Right lobe of liver (tissue), 6 donors: ENCODE results near the gene TRIM63. TPM values are rescaled to one million over a fixed set of nuclear protein-coding genes. Genes with fewer than 3 reads are reported as not detected.
A peak's percentile ranks its signal among the peaks of the same experiment; 100 is the strongest.

Experiments used
- ATAC-seq, 4 donors: fragments of 200-7000 bp; cut with Tn5 transposase; one replicate each; pipeline ENCODE4 v1.9.1; 2020; ENCODE audit warnings: mild to moderate bottlenecking in 4 of 4, moderate library complexity in 4 of 4
- DNase-seq, 3 donors: peaks; one replicate each; pipeline ENCODE4 v3.0.0-alpha.2; 2020
- H3K27ac ChIP-seq, 3 donors: fragments of 200-600 bp; one replicate each; pipeline ENCODE4 v1.8.0; 2022
- H3K27me3 ChIP-seq, 2 donors: fragments of 200-600 bp; one replicate each; pipeline ENCODE4 v1.8.0; 2022
- H3K36me3 ChIP-seq, 4 donors: fragments of 200-600 bp; sonication (generic) in 1 of 4; one replicate each; pipeline versions ENCODE4 v1.5.1 to v1.8.0; 2017 to 2022; ENCODE audit warnings: control low read depth in 1 of 4
- H3K4me1 ChIP-seq, 4 donors: fragments of 200-600 bp; sonication (generic) in 1 of 4; one replicate each; pipeline versions ENCODE4 v1.5.1 to v1.8.0; 2017 to 2022; ENCODE audit warnings: control low read depth in 1 of 4
- H3K4me3 ChIP-seq, 3 donors: fragments of 200-600 bp; one replicate each; pipeline ENCODE4 v1.8.0; 2022
- H3K9me3 ChIP-seq, 4 donors: fragments of 200-600 bp; sonication (generic) in 1 of 4; one replicate each; pipeline versions ENCODE4 v1.5.1 to v1.8.0; 2017 to 2022; ENCODE audit warnings: control low read depth in 1 of 4
- CTCF ChIP-seq, 4 donors: fragments of 200-600 bp in 3 of 4; fragments of 450-650 bp in 1 of 4; IDR thresholded peaks; one replicate each; pipeline versions ENCODE4 v1.5.1 to v1.8.0; 2016 to 2022; ENCODE audit warnings: antibody characterized with exemption in 4 of 4, mild to moderate bottlenecking in 2 of 4
- POLR2A ChIP-seq: fragments of 450-650 bp; IDR thresholded peaks from one replicate; pipeline ENCODE4 v1.6.1; 2017; ENCODE audit warnings: antibody characterized with exemption, mild to moderate bottlenecking
- WGBS: methylation state at CpG from one replicate; pipeline ENCODE4 v1.1.6; 2018; ENCODE audit warnings: low coverage, low lambda C conversion rate; ENCODE audit not compliant: insufficient coverage; ENCODE audit errors: missing lambda C conversion rate; 5-methylcytosine and 5-hydroxymethylcytosine counted together
- intact Hi-C, 2 donors: fragments of 100-400 bp; cut with DNase I; formaldehyde crosslinking; loops; one replicate each; pipeline versions ENCODE4 v1.11.2 to v1.14.1; 2022
- long read RNA-seq: library from polyadenylated mRNA; unstranded; transcript quantifications from one replicate; pipeline ENCODE4 v2.0.0, GENCODE V29; 2019
- total RNA-seq, 6 experiments: library from RNA; depleted of rRNA in 2 of 6; stranded (reverse); fragments of >200 nt in 2 of 6; fragmentation: NEBNext Ultra II Directional in 3 of 6; extraction: Animal tissue kit (Norgen Biotek cat#: 25700) in 3 of 6; gene quantifications; one replicate each; pipeline versions ENCODE4 v1.1.0 to v1.2.4, GENCODE V29; 2016 to 2023
- donor health status: DM: no; HTN: yes; CAD: no.
- donor health status: DM: no; HTN: no; CAD: no.
- donor health status: DM: no; HTN: no; CAD: no.
- donor health status: DM: no; HTN: yes; CAD: no.
- donor health status: DM: no; HTN: yes; CAD: no.

The TRIM63 gene
- 1 to 10 TPM in 1 of 6 experiments, under 1 TPM in 2, not detected in 3; 0.18 to 3.5 (median 0.49) TPM for total RNA-seq
- long read RNA-seq: 0 reads

GRCh38 chr1:26067432-26067911 is at the start of gene TRIM63:
TSS of gene TRIM63 (minus strand) at chr1:26067630. CDS start at chr1:26067494, 136 bp downstream.
- Histone ChIP-seq H3K4me3 (no peak within 1 kb of the TSS), H3K27me3 (no peaks in the 10 kb centered on the region), H3K36me3 (no peaks in the 10 kb centered on the region), H3K9me3 (no peaks in the 10 kb centered on the region), H3K4me1 (peaks cover 0 to 5% (median under 1%) of the 10 kb centered on the region in 4 donors), H3K27ac (no peak within 1 kb of the TSS)
- TF ChIP-seq POLR2A (no peak), CTCF (IDR thresholded peaks at IDR 0.05) (no peak)
- DNase-seq: no peak
- no peak for ATAC-seq
- 48% methylated on average over 4 of the region's 9 CpGs for WGBS
- intact Hi-C loops: no loop called here

- intact Hi-C loops: no loop called here
- H3K36me3 ChIP-seq: peaks cover 0 to 20% (median 3%) of the 10 kb centered on the region in 4 donors
- no peak overlapping the region for H3K4me3 ChIP-seq
- no peaks in the 10 kb centered on the region for H3K9me3 ChIP-seq
- H3K4me1 ChIP-seq: peaks cover 5 to 45% (median 17%) of the 10 kb centered on the region in 4 donors
- no peak for DNase-seq
- peak; percentile 20 to 50 (median 30) for ATAC-seq
- WGBS: 35% methylated on average over 12 of the region's 12 CpGs
- H3K27ac ChIP-seq: peak overlapping the region in 2 of 3 donors; percentile 18 to 97
- TF ChIP-seq POLR2A: no peak
- no peaks in the 10 kb centered on the region for H3K27me3 ChIP-seq
Observed at GRCh38 chr1:26114165-26114927, 46.9 kb upstream of the TRIM63 start.

GRCh38 chr1:26112407-26112775 is 45.0 kb upstream of the TRIM63 start:
- DNase-seq (no peak), ATAC-seq (peak; percentile 2 to 15 (median 4))
- H3K4me1 ChIP-seq: peaks cover 5 to 45% (median 17%) of the 10 kb centered on the region in 4 donors

GRCh38 chr1:26111530-26112406 is 44.3 kb upstream of the TRIM63 start, which contains the start of gene PDIK1L:
TSS of gene PDIK1L (plus strand) at chr1:26111824. CDS start at chr1:26114309, 2,485 bp downstream.
- H3K36me3 ChIP-seq: peaks cover 0 to 7% (median 0%) of the 10 kb centered on the region in 4 donors
- H3K27ac ChIP-seq: peak within 1 kb of the TSS; percentile 86 to 97 (median 89)
- TF ChIP-seq POLR2A (peak; percentile 63), CTCF (IDR thresholded peaks at IDR 0.05) (no peak)
- H3K4me3 ChIP-seq: peak within 1 kb of the TSS; percentile 100
- no peaks in the 10 kb centered on the region for H3K27me3 ChIP-seq
- 0% methylated on average over 11 of the region's 96 CpGs for WGBS
- DNase-seq (peak; percentile 95 to 96 (median 95)), ATAC-seq (peak; percentile 82 to 89 (median 85))
- H3K4me1 ChIP-seq: peaks cover 5 to 45% (median 17%) of the 10 kb centered on the region in 4 donors
- H3K9me3 ChIP-seq: no peaks in the 10 kb centered on the region
- intact Hi-C loops: no loop called here

More at GRCh38 chr1:26112407-26112775, 45.0 kb upstream of the TRIM63 start:
- Histone ChIP-seq H3K4me3 (peak overlapping the region; percentile 100), H3K27ac (peak overlapping the region; percentile 86 to 97 (median 89)), H3K9me3 (no peaks in the 10 kb centered on the region), H3K36me3 (peaks cover 0 to 11% (median 0%) of the 10 kb centered on the region in 4 donors), H3K27me3 (no peaks in the 10 kb centered on the region)
- intact Hi-C loops: no loop called here
- WGBS: 0% methylated on average over 9 of the region's 9 CpGs
- TF ChIP-seq CTCF (IDR thresholded peaks at IDR 0.05) (no peak), POLR2A (no peak)
